ENCODE data around the gene CHID1.

The CHID1 gene

GRCh38 chr11:905952-906351 lies 4.7 kb downstream of the CHID1 start:
- Histone ChIP-seq H3K36me3 (ENCODE audit: control insufficient read depth in 4 of 4, insufficient read depth in 4 of 4, low read length in 3 of 4) (peaks cover 8 to 53% (median 29%) of the 10 kb centered on the region in 4 experiments), H3K27me3 (replicated peaks in 2 of 5; ENCODE audit: control insufficient read depth in 4 of 5, insufficient read depth in 5 of 5, low read length in 4 of 5) (no peaks in the 10 kb centered on the region), H3K4me1 (ENCODE audit: control extremely low read depth in 1 of 4, control insufficient read depth in 4 of 4, insufficient read depth in 4 of 4, low read length in 3 of 4) (peaks cover 0 to 11% (median 10%) of the 10 kb centered on the region in 4 experiments), H3K4me3 (ENCODE audit: control insufficient read depth in 1 of 7, extremely low read depth in 1 of 7, insufficient read depth in 4 of 7, low read depth in 2 of 7, low read length in 6 of 7) (no peak overlapping the region), H3K27ac (ENCODE audit: insufficient read depth in 1 of 2, low read depth in 1 of 2, low read length in 2 of 2, poor library complexity in 1 of 2, severe bottlenecking in 2 of 2) (no peak overlapping the region), H3K9me3 (ENCODE audit: control extremely low read depth in 1 of 5, control insufficient read depth in 4 of 5, insufficient read depth in 2 of 5, low read depth in 1 of 5, low read length in 4 of 5) (no peaks in the 10 kb centered on the region)
- DNase-seq, result no peak
- POLR2A ChIA-PET, result no interaction called here
- CTCF ChIA-PET, result interaction anchor here (0.9 to 1.2 kb wide), 2 partner anchors 9 to 19 kb away, joined by 3 to 4 read pairs; no protein-coding TSS in a partner anchor
- no CpG with 5 or more reads among the region's 7 CpGs for WGBS (ENCODE audit: insufficient coverage)

GRCh38 chr11:904380-904779 lies 6.2 kb downstream of the CHID1 start:
- peaks cover 0 to 2% (median under 1%) of the 10 kb centered on the region in 4 experiments for H3K4me1 ChIP-seq (ENCODE audit: control extremely low read depth in 1 of 4, control insufficient read depth in 4 of 4, insufficient read depth in 4 of 4, low read length in 3 of 4)
- CTCF ChIA-PET, result interaction anchor here (0.6 kb wide), 1 partner anchor 83 kb away, joined by 3 read pairs; no protein-coding TSS in a partner anchor
- POLR2A ChIA-PET, result no interaction called here
- peaks cover 8 to 69% (median 42%) of the 10 kb centered on the region in 4 experiments for H3K36me3 ChIP-seq (ENCODE audit: control insufficient read depth in 4 of 4, insufficient read depth in 4 of 4, low read length in 3 of 4)
- H3K4me3 ChIP-seq (ENCODE audit: control insufficient read depth in 1 of 7, extremely low read depth in 1 of 7, insufficient read depth in 4 of 7, low read depth in 2 of 7, low read length in 6 of 7), result no peak overlapping the region
- no peak overlapping the region for H3K27ac ChIP-seq (ENCODE audit: insufficient read depth in 1 of 2, low read depth in 1 of 2, low read length in 2 of 2, poor library complexity in 1 of 2, severe bottlenecking in 2 of 2)
- H3K27me3 ChIP-seq (replicated peaks in 2 of 5; ENCODE audit: control insufficient read depth in 4 of 5, insufficient read depth in 5 of 5, low read length in 4 of 5), result no peaks in the 10 kb centered on the region
- WGBS (ENCODE audit: insufficient coverage), result 97% methylated on average over 7 of the region's 7 CpGs
- no peak for DNase-seq
- no peaks in the 10 kb centered on the region for H3K9me3 ChIP-seq (ENCODE audit: control extremely low read depth in 1 of 5, control insufficient read depth in 4 of 5, insufficient read depth in 2 of 5, low read depth in 1 of 5, low read length in 4 of 5)

- Histone ChIP-seq H3K9me3 (ENCODE audit: control extremely low read depth in 1 of 5, control insufficient read depth in 4 of 5, insufficient read depth in 2 of 5, low read depth in 1 of 5, low read length in 4 of 5) (no peaks in the 10 kb centered on the region), H3K27ac (ENCODE audit: insufficient read depth in 1 of 2, low read depth in 1 of 2, low read length in 2 of 2, poor library complexity in 1 of 2, severe bottlenecking in 2 of 2) (no peak overlapping the region), H3K4me3 (ENCODE audit: control insufficient read depth in 1 of 7, extremely low read depth in 1 of 7, insufficient read depth in 4 of 7, low read depth in 2 of 7, low read length in 6 of 7) (no peak overlapping the region), H3K4me1 (ENCODE audit: control extremely low read depth in 1 of 4, control insufficient read depth in 4 of 4, insufficient read depth in 4 of 4, low read length in 3 of 4) (no peaks in the 10 kb centered on the region), H3K36me3 (ENCODE audit: control insufficient read depth in 4 of 4, insufficient read depth in 4 of 4, low read length in 3 of 4) (peaks cover 6 to 69% (median 47%) of the 10 kb centered on the region in 4 experiments), H3K27me3 (replicated peaks in 2 of 5; ENCODE audit: control insufficient read depth in 4 of 5, insufficient read depth in 5 of 5, low read length in 4 of 5) (no peaks in the 10 kb centered on the region)
- WGBS (ENCODE audit: insufficient coverage), result 94% methylated on average over 12 of the region's 19 CpGs
- CTCF ChIA-PET, result no interaction called here
- DNase-seq, result no peak
- POLR2A ChIA-PET, result no interaction called here
Observed at GRCh38 chr11:901452-902061, 9.1 kb downstream of the CHID1 start.

GRCh38 chr11:900545-900944 lies 10.1 kb downstream of the CHID1 start:
- H3K4me1 ChIP-seq (ENCODE audit: control extremely low read depth in 1 of 4, control insufficient read depth in 4 of 4, insufficient read depth in 4 of 4, low read length in 3 of 4), result no peaks in the 10 kb centered on the region
- WGBS (ENCODE audit: insufficient coverage), result 100% methylated on average over 5 of the region's 7 CpGs
- H3K36me3 ChIP-seq (ENCODE audit: control insufficient read depth in 4 of 4, insufficient read depth in 4 of 4, low read length in 3 of 4), result peaks cover 6 to 69% (median 47%) of the 10 kb centered on the region in 4 experiments
- no peak for DNase-seq
- ChIA-PET CTCF (interaction anchor here (0.5 kb wide), 1 partner anchor 66 kb away, joined by 3 read pairs; no protein-coding TSS in a partner anchor), POLR2A (no interaction called here)
- H3K27ac ChIP-seq (ENCODE audit: insufficient read depth in 1 of 2, low read depth in 1 of 2, low read length in 2 of 2, poor library complexity in 1 of 2, severe bottlenecking in 2 of 2), result no peak overlapping the region
- no peaks in the 10 kb centered on the region for H3K27me3 ChIP-seq (replicated peaks in 2 of 5; ENCODE audit: control insufficient read depth in 4 of 5, insufficient read depth in 5 of 5, low read length in 4 of 5)
- H3K9me3 ChIP-seq (ENCODE audit: control extremely low read depth in 1 of 5, control insufficient read depth in 4 of 5, insufficient read depth in 2 of 5, low read depth in 1 of 5, low read length in 4 of 5), result no peaks in the 10 kb centered on the region
- no peak overlapping the region for H3K4me3 ChIP-seq (ENCODE audit: control insufficient read depth in 1 of 7, extremely low read depth in 1 of 7, insufficient read depth in 4 of 7, low read depth in 2 of 7, low read length in 6 of 7)

GRCh38 chr11:899724-900123 lies 10.9 kb downstream of the CHID1 start:
- Histone ChIP-seq H3K4me3 (ENCODE audit: control insufficient read depth in 1 of 7, extremely low read depth in 1 of 7, insufficient read depth in 4 of 7, low read depth in 2 of 7, low read length in 6 of 7) (no peak overlapping the region), H3K9me3 (ENCODE audit: control extremely low read depth in 1 of 5, control insufficient read depth in 4 of 5, insufficient read depth in 2 of 5, low read depth in 1 of 5, low read length in 4 of 5) (no peaks in the 10 kb centered on the region), H3K4me1 (ENCODE audit: control extremely low read depth in 1 of 4, control insufficient read depth in 4 of 4, insufficient read depth in 4 of 4, low read length in 3 of 4) (no peaks in the 10 kb centered on the region), H3K36me3 (ENCODE audit: control insufficient read depth in 4 of 4, insufficient read depth in 4 of 4, low read length in 3 of 4) (peaks cover 6 to 66% (median 46%) of the 10 kb centered on the region in 4 experiments), H3K27ac (ENCODE audit: insufficient read depth in 1 of 2, low read depth in 1 of 2, low read length in 2 of 2, poor library complexity in 1 of 2, severe bottlenecking in 2 of 2) (no peak overlapping the region), H3K27me3 (replicated peaks in 2 of 5; ENCODE audit: control insufficient read depth in 4 of 5, insufficient read depth in 5 of 5, low read length in 4 of 5) (no peaks in the 10 kb centered on the region)
- no peak for DNase-seq
- ChIA-PET CTCF (no interaction called here), POLR2A (no interaction called here)
- WGBS (ENCODE audit: insufficient coverage), result 97% methylated on average over 11 of the region's 11 CpGs

GRCh38 chr11:898540-899190 lies 11.9 kb downstream of the CHID1 start:
- no peak for DNase-seq
- Histone ChIP-seq H3K9me3 (ENCODE audit: control extremely low read depth in 1 of 5, control insufficient read depth in 4 of 5, insufficient read depth in 2 of 5, low read depth in 1 of 5, low read length in 4 of 5) (no peaks in the 10 kb centered on the region), H3K4me3 (ENCODE audit: control insufficient read depth in 1 of 7, extremely low read depth in 1 of 7, insufficient read depth in 4 of 7, low read depth in 2 of 7, low read length in 6 of 7) (no peak overlapping the region), H3K4me1 (ENCODE audit: control extremely low read depth in 1 of 4, control insufficient read depth in 4 of 4, insufficient read depth in 4 of 4, low read length in 3 of 4) (no peaks in the 10 kb centered on the region), H3K36me3 (ENCODE audit: control insufficient read depth in 4 of 4, insufficient read depth in 4 of 4, low read length in 3 of 4) (peaks cover 0 to 55% (median 38%) of the 10 kb centered on the region in 4 experiments), H3K27ac (ENCODE audit: insufficient read depth in 1 of 2, low read depth in 1 of 2, low read length in 2 of 2, poor library complexity in 1 of 2, severe bottlenecking in 2 of 2) (no peak overlapping the region), H3K27me3 (replicated peaks in 2 of 5; ENCODE audit: control insufficient read depth in 4 of 5, insufficient read depth in 5 of 5, low read length in 4 of 5) (no peaks in the 10 kb centered on the region)
- ChIA-PET CTCF (interaction anchor here (0.6 to 0.9 kb wide), 2 partner anchors 11 to 47 kb away, joined by 4 read pairs; no protein-coding TSS in a partner anchor), POLR2A (no interaction called here)
- 92% methylated on average over 19 of the region's 22 CpGs for WGBS (ENCODE audit: insufficient coverage)

GRCh38 chr11:898143-898511 lies 12.5 kb downstream of the CHID1 start:
- CTCF ChIA-PET, result interaction anchor here (0.6 to 1.1 kb wide), 3 partner anchors 12 to 153 kb away, joined by 3 to 4 read pairs (median 3); no protein-coding TSS in a partner anchor
- Histone ChIP-seq H3K36me3 (ENCODE audit: control insufficient read depth in 4 of 4, insufficient read depth in 4 of 4, low read length in 3 of 4) (peaks cover 0 to 53% (median 36%) of the 10 kb centered on the region in 4 experiments), H3K4me3 (ENCODE audit: control insufficient read depth in 1 of 7, extremely low read depth in 1 of 7, insufficient read depth in 4 of 7, low read depth in 2 of 7, low read length in 6 of 7) (no peak overlapping the region), H3K27ac (ENCODE audit: insufficient read depth in 1 of 2, low read depth in 1 of 2, low read length in 2 of 2, poor library complexity in 1 of 2, severe bottlenecking in 2 of 2) (no peak overlapping the region), H3K27me3 (replicated peaks in 2 of 5; ENCODE audit: control insufficient read depth in 4 of 5, insufficient read depth in 5 of 5, low read length in 4 of 5) (no peaks in the 10 kb centered on the region), H3K4me1 (ENCODE audit: control extremely low read depth in 1 of 4, control insufficient read depth in 4 of 4, insufficient read depth in 4 of 4, low read length in 3 of 4) (no peaks in the 10 kb centered on the region), H3K9me3 (ENCODE audit: control extremely low read depth in 1 of 5, control insufficient read depth in 4 of 5, insufficient read depth in 2 of 5, low read depth in 1 of 5, low read length in 4 of 5) (no peaks in the 10 kb centered on the region)
- POLR2A ChIA-PET, result no interaction called here
- WGBS (ENCODE audit: insufficient coverage), result 91% methylated on average over 10 of the region's 10 CpGs
- peak in 2 of 3 donors; percentile 42 to 46 for DNase-seq
